GM23338 (cell line): ENCODE data around the gene SLC8A1. TPM values are rescaled to one million over a fixed set of nuclear protein-coding genes. Genes with fewer than 3 reads are reported as not detected.

ENCODE experiments used
- ATAC-seq: fragments of 200-7000 bp; cut with Tn5 transposase; 3 replicates; pipeline ENCODE4 v1.9.1; 2020
- DNase-seq: peaks from one replicate; pipeline ENCODE4 v3.0.0-alpha.2; 2015; ENCODE audit warnings: low spot score
- H2AFZ ChIP-seq: fragments of 200-600 bp; sonication (generic); 2 replicates; pipeline ENCODE4 v1.8.0; 2016; ENCODE audit warnings: antibody characterized with exemption, mild to moderate bottlenecking, moderate library complexity
- H3F3A ChIP-seq: fragments of 200-600 bp; sonication (generic); replicated peaks from 2 replicates; pipeline ENCODE4 v1.8.0; 2017; ENCODE audit warnings: antibody characterized with exemption, mixed run types, low read depth
- H3K27ac ChIP-seq: fragments of 200-600 bp; sonication (generic); 2 replicates; pipeline ENCODE4 v1.6.1; 2016; ENCODE audit warnings: low read depth
- H3K27me3 ChIP-seq: fragments of 200-600 bp; sonication (generic); 2 replicates; pipeline ENCODE4 v1.8.0; 2016; ENCODE audit warnings: mild to moderate bottlenecking, mixed run types, moderate library complexity; ENCODE audit not compliant: insufficient read depth
- H3K36me3 ChIP-seq: fragments of 200-600 bp; sonication (generic); 2 replicates; pipeline ENCODE4 v1.8.0; 2016; ENCODE audit warnings: mild to moderate bottlenecking; ENCODE audit not compliant: insufficient read depth
- H3K4me1 ChIP-seq: fragments of 200-600 bp; sonication (generic); 2 replicates; pipeline ENCODE4 v1.8.0; 2016; ENCODE audit warnings: mild to moderate bottlenecking, moderate library complexity; ENCODE audit not compliant: insufficient read depth
- H3K4me2 ChIP-seq: fragments of 200-600 bp; sonication (generic); 2 replicates; pipeline ENCODE4 v1.7.1; 2017; ENCODE audit warnings: mixed run types
- H3K4me3 ChIP-seq: fragments of 200-600 bp; sonication (generic); 2 replicates; pipeline ENCODE4 v1.6.1; 2016; ENCODE audit warnings: mixed run types
- H3K79me2 ChIP-seq: fragments of 200-600 bp; sonication (generic); replicated peaks from 2 replicates; pipeline ENCODE4 v1.8.0; 2017; ENCODE audit warnings: mild to moderate bottlenecking; ENCODE audit not compliant: insufficient read depth
- H3K9me2 ChIP-seq: fragments of 200-600 bp; sonication (generic); 2 replicates; pipeline ENCODE4 v1.8.0; 2017; ENCODE audit not compliant: insufficient read depth
- H4K20me1 ChIP-seq: fragments of 200-600 bp; sonication (generic); replicated peaks from 2 replicates; pipeline ENCODE4 v1.8.0; 2017; ENCODE audit warnings: mild to moderate bottlenecking; ENCODE audit not compliant: insufficient read depth
- H3K27ac Mint-ChIP-seq: 2 replicates; pipeline ENCODE4 v1.8.0; 2020; ENCODE audit warnings: inconsistent platforms, mild to moderate bottlenecking, moderate library complexity, mixed read lengths
- H3K27me3 Mint-ChIP-seq: 3 replicates; pipeline ENCODE4 v1.8.0; 2022; ENCODE audit warnings: low read depth, mild to moderate bottlenecking, moderate library complexity, mixed read lengths, inconsistent platforms; ENCODE audit not compliant: insufficient read depth, poor library complexity
- H3K36me3 Mint-ChIP-seq: 3 replicates; pipeline ENCODE4 v1.8.0; 2021; ENCODE audit warnings: low read depth, mild to moderate bottlenecking, inconsistent platforms, moderate library complexity, mixed read lengths
- H3K4me1 Mint-ChIP-seq: 3 replicates; pipeline ENCODE4 v1.8.0; 2020; ENCODE audit warnings: mild to moderate bottlenecking, inconsistent platforms, mixed read lengths
- H3K4me3 Mint-ChIP-seq: 3 replicates; pipeline ENCODE4 v1.8.0; 2021; ENCODE audit warnings: moderate library complexity, mild to moderate bottlenecking, inconsistent platforms, mixed read lengths
- H3K9me3 Mint-ChIP-seq: 3 replicates; pipeline ENCODE4 v1.8.0; 2020; ENCODE audit warnings: moderate library complexity, mild to moderate bottlenecking, inconsistent platforms, mixed read lengths
- CREB1 ChIP-seq: fragments of 250-450 bp; sonication (Bioruptor Pico); IDR thresholded peaks from 2 replicates; pipeline ENCODE4 v1.5.0; 2020; ENCODE audit warnings: low read depth, mild to moderate bottlenecking, moderate library complexity
- CTCF ChIP-seq, 2 experiments: fragments of 200-600 bp in 1 of 2; sonication (generic) in 1 of 2; conservative IDR thresholded peaks; 2 replicates each; pipeline versions ENCODE4 v1.5.1 to v1.6.1; 2016 to 2017; ENCODE audit warnings: antibody characterized with exemption in 2 of 2, low read depth in 2 of 2, mild to moderate bottlenecking in 2 of 2, moderate library complexity in 1 of 2
- EZH2 ChIP-seq: fragments of 200-600 bp; sonication (generic); IDR thresholded peaks from one replicate; pipeline ENCODE4 v1.8.0; 2017; ENCODE audit warnings: antibody characterized with exemption, mild to moderate bottlenecking, low read depth; ENCODE audit not compliant: unreplicated experiment
- EZH2phosphoT487 ChIP-seq: fragments of 200-600 bp; sonication (generic); IDR thresholded peaks from one replicate; pipeline ENCODE4 v1.8.1; 2018; ENCODE audit warnings: antibody characterized with exemption; ENCODE audit not compliant: unreplicated experiment
- JUNB ChIP-seq: IDR thresholded peaks from one replicate; pipeline ENCODE4 v1.6.1; 2016; ENCODE audit warnings: antibody characterized with exemption; ENCODE audit not compliant: unreplicated experiment
- POLR2AphosphoS5 ChIP-seq: IDR thresholded peaks from 2 replicates; pipeline ENCODE4 v1.6.1; 2016; ENCODE audit warnings: antibody characterized with exemption, low read depth
- STAT1 ChIP-seq: IDR thresholded peaks from one replicate; pipeline ENCODE4 v1.6.1; 2016; ENCODE audit warnings: antibody characterized with exemption; ENCODE audit not compliant: unreplicated experiment
- ZNF114 ChIP-seq: fragments of 250-450 bp; sonication (Bioruptor Pico); IDR thresholded peaks from 2 replicates; pipeline ENCODE4 v1.5.0; 2020; ENCODE audit warnings: mild to moderate bottlenecking, moderate library complexity
- ZNF462 ChIP-seq: fragments of 250-450 bp; sonication (Bioruptor Pico); IDR thresholded peaks from 2 replicates; pipeline ENCODE4 v1.5.0; 2020; ENCODE audit warnings: mild to moderate bottlenecking, moderate library complexity
- polyA plus RNA-seq: library from polyadenylated mRNA; unstranded; fragments of >200 nt; fragmentation: Nextera tagmentation; extraction: Ambion mirVana; gene quantifications from 2 replicates; pipeline ENCODE4 v1.2.1, GENCODE V29; 2016
- total RNA-seq: library from RNA; depleted of rRNA; stranded (reverse); fragments of >200 nt; shearing (Covaris generic); gene quantifications from 2 replicates; pipeline ENCODE4 v1.2.3, GENCODE V29; 2014

The SLC8A1 gene
- total and polyA plus RNA-seq, 2 experiments from 2014 or later, result 2.5 to 3.3 TPM

GRCh38 chr2:40406485-40407289, 45.2 kb downstream of the SLC8A1 start:
- no peak overlapping the region for H3K4me3 Mint-ChIP-seq
- peaks cover 8% of the 10 kb centered on the region; the same call in 2 of the 3 replicates for H3K4me1 Mint-ChIP-seq
- H3K36me3 Mint-ChIP-seq, result no peaks in the 10 kb centered on the region
- Histone ChIP-seq H3K4me3 (no peak overlapping the region), H4K20me1 (no peaks in the 10 kb centered on the region), H3K36me3 (no peaks in the 10 kb centered on the region), H3K27ac (no peak overlapping the region), H3K79me2 (no peaks in the 10 kb centered on the region), H3K4me1 (no peaks in the 10 kb centered on the region; the same call in 1 of the 2 replicates), H3K27me3 (no peaks in the 10 kb centered on the region), H3K9me2 (peaks cover 8% of the 10 kb centered on the region; the same call in 1 of the 2 replicates), H3F3A (no peaks in the 10 kb centered on the region), H3K4me2 (no peak overlapping the region), H2AFZ (no peak overlapping the region)
- ATAC-seq (no peak), DNase-seq (no peak)
- H3K9me3 Mint-ChIP-seq, result no peaks in the 10 kb centered on the region
- no peak overlapping the region for H3K27ac Mint-ChIP-seq
- H3K27me3 Mint-ChIP-seq, result no peaks in the 10 kb centered on the region
- TF ChIP-seq EZH2phosphoT487 (no peak), CTCF (conservative IDR thresholded peaks at IDR 0.05; ENCODE audit: low read depth in 2 of 2) (no peak), CREB1 (no peak), ZNF114 (CRISPR knock-in tag) (no peak)

- no peak overlapping the region for H3K27ac Mint-ChIP-seq
- Histone ChIP-seq H2AFZ (no peak overlapping the region), H3F3A (no peaks in the 10 kb centered on the region), H3K4me2 (no peak overlapping the region), H3K4me1 (peaks cover 2% of the 10 kb centered on the region), H3K27me3 (no peaks in the 10 kb centered on the region), H3K4me3 (no peak overlapping the region), H4K20me1 (no peaks in the 10 kb centered on the region), H3K36me3 (no peaks in the 10 kb centered on the region), H3K27ac (no peak overlapping the region), H3K79me2 (no peaks in the 10 kb centered on the region), H3K9me2 (peaks cover 8% of the 10 kb centered on the region; the same call in 1 of the 2 replicates)
- H3K27me3 Mint-ChIP-seq, result no peaks in the 10 kb centered on the region
- DNase-seq, result no peak
- H3K36me3 Mint-ChIP-seq, result no peaks in the 10 kb centered on the region; the same call in 2 of the 3 replicates
- no peaks in the 10 kb centered on the region for H3K9me3 Mint-ChIP-seq
- no peak overlapping the region for H3K4me3 Mint-ChIP-seq
- peaks cover 17% of the 10 kb centered on the region for H3K4me1 Mint-ChIP-seq
- no peak for ATAC-seq
- TF ChIP-seq ZNF462, result no peak
- no peak for TF ChIP-seq POLR2AphosphoS5
- no peak for TF ChIP-seq JUNB
- TF ChIP-seq ZNF114 (CRISPR knock-in tag), result no peak
- no peak for TF ChIP-seq STAT1
- TF ChIP-seq CTCF (conservative IDR thresholded peaks at IDR 0.05; ENCODE audit: low read depth in 2 of 2), result no peak
- no peak for TF ChIP-seq EZH2
These were observed 46.4 kb downstream of the SLC8A1 start for GRCh38 chr2:40405465-40405864.
